Measurements from ENCODE around the gene CIAO3. TPM values are rescaled to one million over a fixed set of nuclear protein-coding genes. Genes with fewer than 3 reads are reported as not detected.

Gene CIAO3
- total and polyA plus RNA-seq, 2 donors (not counting 1 experiment from before 2014, with no cell fraction given) = 59.4 to 68.4 TPM

DNA sequence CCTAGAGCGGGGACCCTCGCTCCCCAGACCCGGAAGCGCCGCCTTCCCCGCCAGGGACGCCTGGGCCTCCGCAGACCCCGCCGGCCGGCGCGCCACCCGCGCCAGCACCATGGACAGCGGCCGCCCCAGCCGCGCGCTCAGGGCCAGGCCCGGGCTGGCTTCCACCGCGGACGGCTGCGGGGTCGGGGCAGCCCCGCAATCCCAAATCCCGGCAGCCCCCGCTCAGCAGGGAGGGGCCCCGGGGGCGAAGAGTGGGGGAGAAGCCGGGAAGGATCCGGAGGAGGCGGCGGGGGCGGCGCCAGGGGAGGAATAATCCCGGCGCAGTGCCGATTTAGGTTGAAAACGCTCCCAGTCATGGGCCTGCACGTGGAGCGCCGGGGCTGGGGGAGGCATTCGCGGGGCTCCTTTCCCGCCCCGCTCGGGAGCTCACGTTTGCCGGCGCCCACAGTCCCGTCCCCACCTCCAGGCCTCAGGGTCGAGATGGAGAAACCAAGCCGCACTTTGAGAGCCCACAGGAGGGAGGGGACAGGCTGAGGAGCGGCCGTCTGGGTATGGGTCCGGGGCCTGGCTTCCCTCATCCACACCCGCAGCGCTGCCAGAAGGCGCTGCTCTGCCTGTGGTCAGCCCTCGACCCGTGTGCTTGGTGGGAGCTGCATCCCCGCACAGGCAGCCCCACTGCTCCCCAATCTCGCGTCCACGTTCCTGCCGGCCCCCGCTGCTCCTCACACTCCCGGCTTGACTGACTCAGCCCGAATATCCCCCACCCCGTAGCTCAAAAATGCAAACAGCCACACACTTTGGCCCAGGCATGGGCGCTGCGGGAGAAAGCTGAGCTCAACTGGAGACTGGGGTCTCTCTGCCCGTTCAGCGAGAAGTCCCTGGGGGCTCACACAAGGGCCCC is 39.9 kb downstream of the CIAO3 start:
- no peak overlapping the region for H2AFZ ChIP-seq (ENCODE audit: insufficient read depth, low read depth, low read length, poor library complexity, severe bottlenecking)
- H3K4me1 ChIP-seq (ENCODE audit: control insufficient read depth in 2 of 2, insufficient read depth in 2 of 2, low read length in 2 of 2) = peaks cover 18 to 20% of the 10 kb centered on the region in 2 donors
- H3K4me3 Mint-ChIP-seq = no peak overlapping the region
- intact Hi-C loops (cut with micrococcal nuclease) = no loop called here
- ChIA-PET POLR2A (no interaction called here), CTCF (interaction anchor here (1.2 kb wide), 1 partner anchor 12 kb away, joined by 3 read pairs; no protein-coding TSS in a partner anchor)
- no peak overlapping the region for H3K27ac Mint-ChIP-seq
- TF ChIP-seq EZH2 (IDR thresholded peaks at IDR 0.05; ENCODE audit: borderline replicate concordance, insufficient read depth, low read depth, low read length, poor library complexity, severe bottlenecking) = no peak
- TF ChIP-seq, protein P1, sequence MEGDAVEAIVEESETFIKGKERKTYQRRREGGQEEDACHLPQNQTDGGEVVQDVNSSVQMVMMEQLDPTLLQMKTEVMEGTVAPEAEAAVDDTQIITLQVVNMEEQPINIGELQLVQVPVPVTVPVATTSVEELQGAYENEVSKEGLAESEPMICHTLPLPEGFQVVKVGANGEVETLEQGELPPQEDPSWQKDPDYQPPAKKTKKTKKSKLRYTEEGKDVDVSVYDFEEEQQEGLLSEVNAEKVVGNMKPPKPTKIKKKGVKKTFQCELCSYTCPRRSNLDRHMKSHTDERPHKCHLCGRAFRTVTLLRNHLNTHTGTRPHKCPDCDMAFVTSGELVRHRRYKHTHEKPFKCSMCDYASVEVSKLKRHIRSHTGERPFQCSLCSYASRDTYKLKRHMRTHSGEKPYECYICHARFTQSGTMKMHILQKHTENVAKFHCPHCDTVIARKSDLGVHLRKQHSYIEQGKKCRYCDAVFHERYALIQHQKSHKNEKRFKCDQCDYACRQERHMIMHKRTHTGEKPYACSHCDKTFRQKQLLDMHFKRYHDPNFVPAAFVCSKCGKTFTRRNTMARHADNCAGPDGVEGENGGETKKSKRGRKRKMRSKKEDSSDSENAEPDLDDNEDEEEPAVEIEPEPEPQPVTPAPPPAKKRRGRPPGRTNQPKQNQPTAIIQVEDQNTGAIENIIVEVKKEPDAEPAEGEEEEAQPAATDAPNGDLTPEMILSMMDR (IDR thresholded peaks at IDR 0.05) = no peak
- H3K36me3 ChIP-seq (replicated peaks in 1 of 2; ENCODE audit: control extremely low read depth in 1 of 2, control insufficient read depth in 1 of 2, extremely low read depth in 1 of 2, insufficient read depth in 2 of 2, low read length in 1 of 2) = no peaks in the 10 kb centered on the region
- H3K79me2 ChIP-seq (ENCODE audit: control insufficient read depth, insufficient read depth, low read length) = no peaks in the 10 kb centered on the region
- no peaks in the 10 kb centered on the region for H3K4me1 Mint-ChIP-seq
- peaks cover 0 to 31% (median 0%) of the 10 kb centered on the region in 3 donors for H3K9me3 ChIP-seq (ENCODE audit: control extremely low read depth in 1 of 3, control insufficient read depth in 2 of 3, insufficient read depth in 1 of 3, low read length in 2 of 3)
- H3K9ac ChIP-seq (ENCODE audit: low read length) = no peak overlapping the region
- ATAC-seq (ENCODE audit: low read depth) (no peak), DNase-seq (peak; percentile 59)
- H4K20me1 ChIP-seq (ENCODE audit: control insufficient read depth, insufficient read depth, low read length, poor library complexity, severe bottlenecking) = no peaks in the 10 kb centered on the region
- H3K4me3 ChIP-seq (ENCODE audit: control extremely low read depth in 1 of 5, extremely low read depth in 1 of 5, insufficient read depth in 1 of 5, low read depth in 2 of 5, low read length in 4 of 5) = no peak overlapping the region
- WGBS (ENCODE audit: insufficient coverage) = 7% methylated on average over 76 of the region's 76 CpGs
- peak overlapping the region; percentile 30 for H3K4me2 ChIP-seq (replicated peaks; ENCODE audit: low read depth, low read length, poor library complexity, severe bottlenecking)
- H3K9me3 Mint-ChIP-seq (ENCODE audit: insufficient read depth) = no peaks in the 10 kb centered on the region
- H3K27me3 ChIP-seq (replicated peaks in 1 of 4; ENCODE audit: control extremely low read depth in 1 of 4, control insufficient read depth in 3 of 4, insufficient read depth in 4 of 4, low read length in 3 of 4) = peaks cover 0 to 72% (median 31%) of the 10 kb centered on the region in 4 experiments
- peaks cover 26% of the 10 kb centered on the region for H3K27me3 Mint-ChIP-seq
- H3K27ac ChIP-seq (ENCODE audit: low read length in 2 of 2) = no peak overlapping the region
